ENCODE results near the gene MPZL2.
"Not testable (repeated sequence)": the region's sequence is repeated elsewhere in the genome, so short reads cannot be mapped to it uniquely, and the experiment has no call there.

MPZL2 gene

GRCh38 chr11:118263695-118264568 is at the start of gene MPZL2:
MPZL2 (minus strand) TSS chr11:118264297; CDS start chr11:118264153, 144 bp downstream.
- peak; percentile 45 for DNase-seq (ENCODE audit: low spot score)

GRCh38 chr11:118313242-118313641 is 49.1 kb upstream of the MPZL2 start:
- no peak for DNase-seq (ENCODE audit: low spot score)

- no peak for DNase-seq (ENCODE audit: low spot score)
Observed at GRCh38 chr11:118312328-118312727, 48.2 kb upstream of the MPZL2 start.

- DNase-seq (ENCODE audit: low spot score), result no peak
Observed at GRCh38 chr11:118311518-118311917, 47.4 kb upstream of the MPZL2 start.

- no peak for DNase-seq (ENCODE audit: low spot score)
Observed at GRCh38 chr11:118310781-118311485, 46.8 kb upstream of the MPZL2 start.

GRCh38 chr11:118310271-118310670 is 46.2 kb upstream of the MPZL2 start:
- no peak for DNase-seq (ENCODE audit: low spot score)

GRCh38 chr11:118308995-118309528 is 45.0 kb upstream of the MPZL2 start:
- DNase-seq (ENCODE audit: low spot score), result not testable (repeated sequence)

GRCh38 chr11:118306556-118306955 is 42.5 kb upstream of the MPZL2 start:
- DNase-seq (ENCODE audit: low spot score), result no peak

- DNase-seq (ENCODE audit: low spot score), result no peak
Observed at GRCh38 chr11:118305726-118306125, 41.6 kb upstream of the MPZL2 start.

GRCh38 chr11:118304568-118305248 is 40.6 kb upstream of the MPZL2 start, which contains the start of gene CD3E:
CD3E (plus strand) TSS chr11:118304730; CDS start chr11:118304953, 223 bp downstream.
- no peak for DNase-seq (ENCODE audit: low spot score)

- DNase-seq (ENCODE audit: low spot score), result no peak
Observed at GRCh38 chr11:118304227-118304567, 40.1 kb upstream of the MPZL2 start.

- DNase-seq (ENCODE audit: low spot score), result no peak
Observed at GRCh38 chr11:118301600-118302195, 37.6 kb upstream of the MPZL2 start.

GRCh38 chr11:118295815-118296454 is 31.8 kb upstream of the MPZL2 start:
- DNase-seq (ENCODE audit: low spot score), result peak; percentile 31

- no peak for DNase-seq (ENCODE audit: low spot score)
Observed at GRCh38 chr11:118295199-118295598, 31.1 kb upstream of the MPZL2 start.

GRCh38 chr11:118294053-118294452 is 30.0 kb upstream of the MPZL2 start:
- DNase-seq (ENCODE audit: low spot score), result no peak

GRCh38 chr11:118291477-118292135 is 27.5 kb upstream of the MPZL2 start:
- DNase-seq (ENCODE audit: low spot score), result no peak

GRCh38 chr11:118290923-118291322 is 26.8 kb upstream of the MPZL2 start:
- peak; percentile 47 for DNase-seq (ENCODE audit: low spot score)

- no peak for DNase-seq (ENCODE audit: low spot score)
Observed at GRCh38 chr11:118289401-118289800, 25.3 kb upstream of the MPZL2 start.

GRCh38 chr11:118287006-118287405 is 22.9 kb upstream of the MPZL2 start:
- DNase-seq (ENCODE audit: low spot score), result no peak

- DNase-seq (ENCODE audit: low spot score), result no peak
Observed at GRCh38 chr11:118286545-118286944, 22.4 kb upstream of the MPZL2 start.
